ENCODE measurements around the gene SPNS2. TPM values are rescaled to one million over a fixed set of nuclear protein-coding genes. Genes with fewer than 3 reads are reported as not detected.

Gene SPNS2
- total and polyA plus RNA-seq, 2 of the 8 experiments (the other 6 are each of a cell fraction or from before 2014, with no cell fraction given) = 1.2 to 1.5 TPM

- no peak overlapping the region for H3K27ac ChIP-seq (ENCODE audit: low read depth, low read length)
- no peaks in the 10 kb centered on the region for H3K36me3 ChIP-seq (ENCODE audit: control insufficient read depth in 2 of 4, insufficient read depth in 4 of 4, low read length in 3 of 4)
- H3K4me3 ChIP-seq (ENCODE audit: extremely low read depth in 1 of 4, insufficient read depth in 2 of 4, low read depth in 3 of 4, low read length in 4 of 4) = no peak overlapping the region
- H3K23ac ChIP-seq (ENCODE audit: insufficient read length) = no peak overlapping the region
- H4K91ac ChIP-seq (replicated peaks; ENCODE audit: insufficient read length, low read length) = no peak overlapping the region
- no peak overlapping the region for H3K14ac ChIP-seq (ENCODE audit: insufficient read length)
- peaks cover 0 to 2% (median 0%) of the 10 kb centered on the region in 4 experiments; a peak in 3 of 7 replicates for H3K4me1 ChIP-seq (replicated peaks in 1 of 4; ENCODE audit: control insufficient read depth in 3 of 4, insufficient read depth in 4 of 4, low read length in 3 of 4)
- no peak overlapping the region for H2BK5ac ChIP-seq (ENCODE audit: low read depth, low read length)
- no peak overlapping the region for H3K56ac ChIP-seq (replicated peaks; ENCODE audit: insufficient read length, low read depth, low read length)
- peaks cover 0 to 9% (median 8%) of the 10 kb centered on the region in 4 experiments; a peak in 6 of 7 replicates for H3K27me3 ChIP-seq (replicated peaks in 1 of 4; ENCODE audit: control insufficient read depth in 3 of 4, extremely low read depth in 1 of 4, insufficient read depth in 3 of 4, low read length in 3 of 4)
- H3K23me2 ChIP-seq (ENCODE audit: low read depth, low read length) = no peaks in the 10 kb centered on the region
- ChIA-PET POLR2A (ENCODE audit: partially characterized antibody) (interaction anchor here (1.6 to 37.1 kb wide), 2 partner anchors 21 to 26 kb away, joined by 3 to 546 read pairs; partner anchors contain the start of genes GGT6 and MYBBP1A), CTCF (ENCODE audit: partially characterized antibody) (interaction anchor here (1.0 to 1.6 kb wide), 5 partner anchors 21 to 339 kb away, joined by 3 to 8 read pairs (median 3); no protein-coding TSS in a partner anchor)
- DNase-seq (ENCODE audit: low read depth in 1 of 2, low spot score in 2 of 2) (no peak), FAIRE-seq (no peak)
- H3K9ac ChIP-seq (replicated peaks in 1 of 4; ENCODE audit: extremely low read depth in 1 of 4, low read depth in 3 of 4, low read length in 3 of 4) = no peak overlapping the region
- H4K8ac ChIP-seq (ENCODE audit: extremely low read depth, insufficient read depth, low read length) = no peak overlapping the region
- H2BK15ac ChIP-seq (ENCODE audit: low read length) = no peak overlapping the region
- H2AK5ac ChIP-seq (ENCODE audit: low read depth, low read length) = no peak overlapping the region
- no peak overlapping the region for H2BK20ac ChIP-seq (ENCODE audit: low read length)
- no peak overlapping the region for H2BK12ac ChIP-seq (ENCODE audit: low read depth, low read length)
- no peak overlapping the region for H3K18ac ChIP-seq (ENCODE audit: extremely low read depth, low read length)
- no peak overlapping the region for H2BK120ac ChIP-seq (replicated peaks; ENCODE audit: low read depth, low read length)
- no peaks in the 10 kb centered on the region for H4K20me1 ChIP-seq (replicated peaks in 1 of 2; ENCODE audit: control insufficient read depth in 1 of 2, insufficient read depth in 2 of 2, low read length in 2 of 2)
- no peak overlapping the region for H4K5ac ChIP-seq (ENCODE audit: insufficient read length, low read depth, low read length)
- H3K79me2 ChIP-seq (ENCODE audit: control insufficient read depth in 1 of 2, insufficient read depth in 2 of 2, low read length in 2 of 2) = no peaks in the 10 kb centered on the region
- H3K79me1 ChIP-seq (ENCODE audit: low read depth, low read length) = no peaks in the 10 kb centered on the region
- no peak overlapping the region for H3K4ac ChIP-seq (replicated peaks; ENCODE audit: insufficient read length, low read depth, low read length)
- 93% methylated on average over 8 of the region's 8 CpGs; no CpG with 5 or more reads in 1 of the 2 experiments for WGBS, 2 experiments (ENCODE audit: extremely low coverage in 1 of 2, insufficient coverage in 1 of 2, insufficient read length in 1 of 2, insufficient replicate concordance in 2 of 2, low coverage in 1 of 2, low lambda C conversion rate in 2 of 2, missing lambda C conversion rate in 1 of 2)
- H3K4me2 ChIP-seq (ENCODE audit: insufficient read depth in 1 of 2, low read depth in 2 of 2, low read length in 2 of 2) = no peak overlapping the region
- H2AFZ ChIP-seq (ENCODE audit: low read length) = no peak overlapping the region
- H3K9me3 ChIP-seq (ENCODE audit: insufficient read depth in 2 of 2, low read depth in 1 of 2, low read length in 1 of 2) = no peaks in the 10 kb centered on the region
- no peak for TF ChIP-seq CTCF (IDR thresholded peaks at IDR 0.05; ENCODE audit: control extremely low read depth in 1 of 3, insufficient read depth in 1 of 3, low read depth in 1 of 3, low read length in 3 of 3)
- no peak for TF ChIP-seq TEAD4 (IDR thresholded peaks at IDR 0.05; ENCODE audit: low read depth, low read length)
- TF ChIP-seq BACH1 (IDR thresholded peaks at IDR 0.05; ENCODE audit: low read length) = no peak
- no peak for TF ChIP-seq RXRA (IDR thresholded peaks at IDR 0.05; ENCODE audit: insufficient read depth, low read depth, low read length)
- no peak for TF ChIP-seq USF2 (IDR thresholded peaks at IDR 0.05; ENCODE audit: low read length)
- no peak for TF ChIP-seq KDM4A (IDR thresholded peaks at IDR 0.05; ENCODE audit: low read depth, low read length, severe bottlenecking)
- no peak for TF ChIP-seq PHF8 (conservative IDR thresholded peaks at IDR 0.05; ENCODE audit: low read depth, low read length)
- TF ChIP-seq EP300 (IDR thresholded peaks at IDR 0.05; ENCODE audit: borderline replicate concordance in 1 of 2, low read depth in 2 of 2, low read length in 2 of 2) = no peak
These were observed 22.4 kb downstream of the SPNS2 start for GRCh38 chr17:4520894-4521600.
